Tongue (tissue), 3 donors: Measurements from ENCODE around the gene UBE2K. TPM values are rescaled to one million over a fixed set of nuclear protein-coding genes. Genes with fewer than 3 reads are reported as not detected.
A peak's percentile ranks its signal among the peaks of the same experiment; 100 is the strongest.
"Not testable (repeated sequence)": the region's sequence is repeated elsewhere in the genome, so short reads cannot be mapped to it uniquely, and the experiment has no call there.

Experiments used
- DNase-seq: peaks from one replicate; pipeline ENCODE4 v3.0.0-alpha.2; 2015
- small RNA-seq: library from RNA; depleted of rRNA; stranded (forward); fragments of <200 nt; gene quantifications from one replicate; pipeline ENCODE3, GENCODE V24; 2014; ENCODE audit warnings: low replicate concordance
- total RNA-seq: library from RNA; depleted of rRNA; stranded (reverse); fragments of >200 nt; gene quantifications from one replicate; pipeline ENCODE4 v1.2.3, GENCODE V29; 2014

Gene UBE2K
- total RNA-seq, 1 donor from 2014 or later: 29.7 TPM

DNA sequence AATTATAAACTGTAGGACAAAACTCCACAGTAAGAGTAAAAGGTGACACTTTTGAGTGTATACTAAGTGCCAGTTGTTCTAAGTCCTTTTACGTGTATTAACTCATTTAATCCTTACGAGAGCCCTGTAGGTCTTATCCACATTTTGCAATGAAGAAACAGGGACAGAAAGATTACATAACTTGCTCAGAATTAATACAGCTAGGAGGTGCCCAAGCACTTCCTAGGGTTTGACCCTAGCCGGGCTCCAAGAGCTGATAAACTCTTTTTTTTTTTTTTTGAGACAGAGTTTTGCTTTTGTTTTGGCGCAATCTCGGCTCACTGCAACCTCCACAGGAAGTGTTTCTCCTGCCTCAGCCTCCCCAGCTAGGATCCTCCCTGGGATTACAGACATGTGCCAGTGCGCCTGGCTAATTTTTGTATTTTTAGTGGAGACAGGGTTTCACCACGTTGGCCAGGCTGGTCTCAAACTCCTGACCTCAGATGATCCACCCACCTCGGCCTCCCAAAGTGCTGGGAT, 110.4 kb downstream of the UBE2K start:
- DNase-seq: no peak

DNA sequence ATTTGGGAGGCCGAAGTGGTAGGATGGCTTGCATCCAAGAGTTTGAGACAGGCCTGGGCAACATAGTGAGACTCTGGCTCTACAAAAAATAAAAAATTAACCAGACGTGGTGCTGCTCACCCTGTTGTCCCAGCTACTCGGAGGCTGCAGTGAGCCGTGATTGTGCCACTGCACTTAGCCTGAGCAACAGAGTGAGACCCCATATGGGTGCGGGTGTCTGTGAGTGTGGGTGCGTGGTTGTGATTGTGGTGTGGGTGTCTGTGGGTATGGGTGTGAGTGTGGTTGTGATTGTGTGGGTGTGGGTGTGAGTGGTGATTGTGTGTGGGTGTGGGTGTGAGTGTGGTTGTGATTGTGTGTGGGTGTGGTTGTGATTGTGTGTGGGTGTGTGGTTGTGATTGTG, 114.6 kb downstream of the UBE2K start:
- no peak for DNase-seq

DNA sequence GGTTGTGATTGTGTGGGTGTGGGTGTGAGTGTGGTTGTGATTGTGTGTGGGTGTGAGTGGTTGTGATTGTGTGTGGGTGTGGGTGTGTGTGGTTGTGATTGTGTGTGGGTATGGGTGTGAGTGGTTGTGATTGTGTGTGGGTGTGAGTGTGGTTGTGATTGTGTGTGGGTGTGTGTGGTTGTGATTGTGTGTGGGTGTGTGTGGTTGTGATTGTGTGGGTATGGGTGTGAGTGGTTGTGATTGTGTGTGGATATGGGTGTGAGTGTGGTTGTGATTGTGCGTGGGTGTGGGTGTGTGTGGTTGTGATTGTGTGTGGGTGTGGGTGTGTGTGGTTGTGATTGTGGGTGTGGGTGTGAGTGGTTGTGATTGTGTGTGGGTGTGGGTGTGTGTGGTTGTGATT, 115.1 kb downstream of the UBE2K start:
- DNase-seq: not testable (repeated sequence)

DNA sequence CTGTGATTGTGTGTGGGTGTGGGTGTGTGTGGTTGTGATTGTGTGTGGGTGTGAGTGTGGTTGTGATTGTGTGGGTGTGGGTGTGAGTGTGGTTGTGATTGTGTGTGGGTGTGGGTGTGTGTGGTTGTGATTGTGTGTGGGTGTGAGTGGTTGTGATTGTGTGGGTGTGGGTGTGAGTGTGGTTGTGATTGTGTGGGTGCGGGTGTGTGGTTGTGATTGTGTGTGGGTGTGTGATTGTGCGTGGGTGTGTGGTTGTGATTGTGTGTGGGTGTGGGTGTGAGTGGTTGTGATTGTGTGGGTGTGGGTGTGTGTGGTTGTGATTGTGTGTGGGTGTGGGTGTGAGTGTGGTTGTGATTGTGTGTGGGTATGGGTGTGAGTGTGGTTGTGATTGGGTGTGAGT, 115.8 kb downstream of the UBE2K start:
- DNase-seq: not testable (repeated sequence)

DNA sequence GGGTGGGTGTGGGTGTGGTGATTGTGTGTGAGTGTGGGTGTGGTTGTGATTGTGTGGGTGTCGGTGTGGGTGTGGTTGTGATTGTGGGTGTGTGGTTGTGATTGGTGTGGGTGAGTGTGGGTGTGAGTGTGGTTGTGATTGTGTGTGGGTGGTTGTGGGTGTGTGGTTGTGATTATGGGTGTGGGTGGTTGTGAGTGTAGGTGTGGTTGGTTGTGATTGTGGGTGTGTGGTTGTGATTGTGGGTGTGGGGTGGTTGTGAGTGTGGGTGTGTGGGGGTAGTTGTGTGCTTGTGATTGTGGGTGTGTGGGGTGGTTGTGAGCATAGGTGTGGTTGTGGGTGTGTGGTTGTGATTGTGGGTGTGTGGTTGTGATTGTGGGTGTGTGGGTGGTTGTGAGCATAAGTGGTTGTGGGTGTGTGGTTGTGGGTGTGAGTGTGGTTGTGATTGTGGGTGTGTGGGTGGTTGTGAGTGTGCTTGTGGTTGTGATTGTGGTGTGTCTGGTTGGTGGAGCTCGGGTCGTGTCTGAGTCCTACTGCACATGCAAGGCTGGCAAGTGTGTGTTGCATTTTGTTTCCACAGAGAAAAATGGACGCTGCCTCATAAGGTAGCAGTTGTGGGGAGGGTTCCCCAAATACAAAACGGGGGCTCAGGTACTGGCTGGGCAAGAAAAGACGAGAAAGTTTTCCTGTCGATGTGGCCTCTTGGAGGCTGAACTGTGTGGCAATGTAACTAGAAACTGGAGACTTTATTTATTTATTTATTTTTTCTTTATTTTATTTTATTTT, 116.7 kb downstream of the UBE2K start:
- DNase-seq: no peak

DNA sequence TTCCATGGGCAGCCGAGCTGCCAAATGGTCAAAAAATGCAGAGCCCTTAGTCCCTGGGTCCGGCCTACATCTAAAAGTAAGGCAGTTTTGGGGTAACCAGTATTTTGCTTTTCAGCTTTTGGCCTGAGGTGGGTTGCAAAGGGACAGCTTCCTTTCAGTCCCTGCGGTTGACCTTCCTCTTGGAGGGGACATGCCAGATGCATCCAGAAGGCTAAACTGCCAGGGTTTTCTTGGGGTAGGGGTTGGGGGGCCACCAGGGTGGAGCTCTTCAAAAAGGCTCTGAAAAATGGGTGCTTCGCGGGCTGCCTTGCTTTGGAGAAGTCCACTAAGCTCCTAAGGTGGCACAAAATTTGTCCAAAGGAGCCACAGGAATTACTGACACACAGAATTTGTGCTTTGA, 120.7 kb downstream of the UBE2K start:
- DNase-seq: no peak

DNA sequence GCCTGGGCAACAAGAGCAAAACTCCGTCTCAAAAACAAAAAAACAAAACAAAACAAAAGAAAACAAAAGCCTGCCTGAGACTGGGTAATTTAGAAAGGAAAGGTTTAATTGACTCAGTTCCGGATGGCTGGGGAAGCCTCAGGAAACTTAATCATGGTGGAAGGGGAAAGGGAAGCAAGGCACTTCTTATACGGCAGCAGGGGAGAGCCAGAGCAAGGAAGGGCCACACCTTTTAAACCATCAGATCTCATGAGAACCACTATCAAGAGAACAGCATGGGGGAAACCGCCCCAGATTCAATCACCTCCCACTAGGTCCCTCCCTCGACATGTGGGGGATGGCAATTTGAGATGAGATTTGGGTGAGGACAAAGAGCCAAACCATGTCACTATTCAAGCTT, 122.2 kb downstream of the UBE2K start:
- no peak for DNase-seq

DNA sequence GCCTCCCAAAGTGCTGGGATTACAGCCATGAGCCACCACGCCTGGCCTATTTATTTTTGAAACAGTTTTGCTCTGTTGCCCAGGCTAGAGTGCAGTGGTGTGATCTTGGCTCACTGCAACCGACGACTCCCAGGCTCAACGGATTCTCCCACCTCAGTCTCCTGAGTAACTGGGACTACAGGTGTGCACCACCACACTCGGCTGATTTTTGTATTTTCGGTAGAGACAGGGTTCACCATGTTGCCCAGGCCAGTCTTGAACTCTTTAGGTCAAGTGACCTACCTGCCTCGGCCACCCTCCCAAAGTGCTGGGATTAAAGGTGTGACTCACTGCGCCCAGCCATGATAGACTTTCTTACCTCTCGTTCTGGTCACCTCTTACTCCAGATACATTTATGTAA, 124.0 kb downstream of the UBE2K start:
- DNase-seq: no peak

DNA sequence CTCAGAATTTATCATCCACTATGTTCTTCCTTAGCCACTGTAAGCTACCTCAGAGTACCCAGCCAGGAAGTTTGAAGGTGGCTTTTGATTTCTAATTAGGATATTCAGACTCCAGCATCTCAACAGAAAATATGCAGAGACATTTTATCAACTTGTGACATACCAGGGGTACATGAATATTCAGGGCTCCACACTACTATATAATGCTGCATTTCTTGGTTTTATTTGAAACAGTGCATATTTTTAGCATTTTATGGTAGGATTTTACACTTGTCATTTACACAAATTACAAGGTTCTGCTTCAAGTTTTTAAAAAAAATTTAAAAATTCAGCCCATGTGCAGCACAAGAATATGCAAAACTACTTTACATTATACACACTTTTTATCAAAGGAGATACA, 124.7 kb downstream of the UBE2K start:
- no peak for DNase-seq

DNA sequence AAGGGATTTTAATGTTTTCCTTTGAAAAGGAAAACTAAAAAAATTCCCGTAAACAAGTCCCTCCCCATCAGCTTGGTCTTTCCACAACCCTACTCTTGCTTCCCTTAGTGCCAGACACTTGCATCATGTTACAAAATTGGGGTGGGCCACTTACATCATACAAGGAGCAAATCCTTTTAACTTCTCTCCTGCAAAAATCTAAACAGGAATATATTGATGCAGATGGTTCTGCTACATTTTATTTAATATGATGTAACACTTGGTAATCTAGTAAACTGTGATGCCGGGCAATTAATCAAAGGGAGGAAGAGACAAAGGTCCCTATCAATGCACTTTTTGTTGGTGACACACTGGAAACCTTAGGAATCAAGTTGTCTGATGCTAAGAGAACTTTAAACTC, 125.3 kb downstream of the UBE2K start:
- peak; percentile 20 for DNase-seq

DNA sequence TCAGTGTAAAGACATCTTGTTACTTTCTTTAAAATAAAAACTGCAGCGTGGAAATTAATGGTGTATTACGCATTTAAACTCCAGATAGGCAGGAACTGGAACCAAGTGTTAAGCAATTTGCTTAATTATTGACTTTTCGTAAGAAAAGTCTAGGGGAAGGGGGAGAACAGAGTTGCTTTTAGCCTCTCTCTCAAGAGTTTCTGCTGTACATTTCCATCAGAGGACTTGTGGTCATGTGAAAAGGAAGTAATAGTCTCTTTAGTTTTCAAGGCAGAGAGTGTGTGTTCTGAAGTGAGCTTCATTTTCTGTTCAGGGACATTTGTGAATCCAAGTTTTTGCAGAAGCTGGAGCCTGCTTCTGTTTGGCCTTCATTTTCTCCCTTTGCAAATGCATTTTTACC, 127.2 kb downstream of the UBE2K start:
- DNase-seq: no peak

DNA sequence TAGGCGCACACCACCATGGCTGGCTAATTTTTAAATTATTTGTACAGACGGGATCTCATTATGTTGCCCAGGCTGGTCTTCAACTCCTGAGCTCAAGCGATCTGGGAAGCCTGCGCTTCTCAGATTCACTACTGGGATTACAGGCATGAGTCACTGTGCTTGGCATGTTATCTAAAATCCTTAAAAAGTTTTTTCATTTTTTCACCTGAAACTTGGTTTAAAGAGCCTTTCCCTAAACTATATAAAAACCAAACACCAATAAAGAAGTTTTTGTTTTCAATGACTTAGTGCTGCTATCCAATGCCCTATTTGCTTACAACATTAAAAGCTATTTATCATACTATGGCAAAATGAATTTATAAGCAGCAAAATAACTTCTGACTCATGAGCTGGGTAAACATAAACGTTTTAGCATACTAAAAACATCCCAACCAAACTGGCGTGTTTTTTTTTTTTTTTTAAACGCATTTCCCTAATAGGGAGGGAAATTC, 127.8 kb downstream of the UBE2K start:
- no peak for DNase-seq

Small RNAs within 50 kb of the gene (small RNA-seq; reads per million reads assigned to genes)
- gene RF00019: not detected
- not detected for gene RN7SL558P

Other genes with a start within 250 kb of the UBE2K start
- gene RPL9, start 239.2 kb upstream of the UBE2K start, total RNA-seq: 3,031 TPM
- 20.1 TPM for gene LIAS, start 239.1 kb upstream of the UBE2K start, total RNA-seq
- gene UGDH, start 170.7 kb upstream of the UBE2K start, total RNA-seq: 58.1 TPM
- gene SMIM14, start 59.3 kb upstream of the UBE2K start, total RNA-seq: 18.4 TPM